NB4 (cell line): Measurements from ENCODE around the gene MMD.

ENCODE experiments used
- CTCF ChIP-seq: IDR thresholded peaks from one replicate; pipeline ENCODE4 v1.5.1; 2012; ENCODE audit warnings: low read depth, low read length
- POLR2A ChIP-seq: IDR thresholded peaks from 2 replicates; pipeline ENCODE4 v1.6.1; 2011; ENCODE audit warnings: mild to moderate bottlenecking; ENCODE audit not compliant: insufficient read length; ENCODE audit errors: extremely low read depth

- TF ChIP-seq CTCF (no peak), POLR2A (no peak)
Observed at GRCh38 chr17:55402374-55402773, 19.3 kb downstream of the MMD start.
